Activated CD4-positive, alpha-beta T cell treated with anti-CD3 and anti-CD28 coated beads, Interleukin-10, Interleukin-2, amounts not matched to agents 100 ng/mL and 50 ng/mL, durations not matched to agents 16 hours and 8 hours (primary cell): ENCODE results near the gene UBAC2.

ENCODE experiments used
- DNase-seq: peaks from one replicate; pipeline ENCODE4 v3.0.0-alpha.2; 2020

The UBAC2 gene

GRCh38 chr13:99342723-99343315 lies 142.2 kb downstream of the UBAC2 start:
- DNase-seq = no peak

GRCh38 chr13:99344610-99345208 lies 144.1 kb downstream of the UBAC2 start:
- no peak for DNase-seq

GRCh38 chr13:99345345-99345744 lies 144.7 kb downstream of the UBAC2 start:
- no peak for DNase-seq

- DNase-seq = no peak
Measured at GRCh38 chr13:99346335-99347042, 145.8 kb downstream of the UBAC2 start.

- no peak for DNase-seq
Measured at GRCh38 chr13:99347335-99347878, 146.8 kb downstream of the UBAC2 start.

GRCh38 chr13:99347911-99348451 lies 147.3 kb downstream of the UBAC2 start:
- peak; percentile 85 for DNase-seq

GRCh38 chr13:99350191-99350590 lies 149.5 kb downstream of the UBAC2 start:
- no peak for DNase-seq

GRCh38 chr13:99351772-99352171 lies 151.1 kb downstream of the UBAC2 start:
- peak; percentile 75 for DNase-seq

- DNase-seq = peak; percentile 83
Measured at GRCh38 chr13:99352351-99353245, 151.9 kb downstream of the UBAC2 start.

- peak; percentile 62 for DNase-seq
Measured at GRCh38 chr13:99353246-99353600, 152.6 kb downstream of the UBAC2 start.

- DNase-seq = peak; percentile 69
Measured at GRCh38 chr13:99353836-99354235, 153.2 kb downstream of the UBAC2 start.

GRCh38 chr13:99354371-99354951 lies 153.8 kb downstream of the UBAC2 start:
- peak; percentile 82 for DNase-seq

GRCh38 chr13:99355267-99356011 lies 154.8 kb downstream of the UBAC2 start:
- peak; percentile 35 for DNase-seq

- DNase-seq = no peak
Measured at GRCh38 chr13:99356012-99356261, 155.3 kb downstream of the UBAC2 start.

GRCh38 chr13:99356262-99357091 lies 155.8 kb downstream of the UBAC2 start:
- DNase-seq = peak; percentile 90

GRCh38 chr13:99357131-99357596 lies 156.5 kb downstream of the UBAC2 start:
- DNase-seq = peak; percentile 94

- no peak for DNase-seq
Measured at GRCh38 chr13:99357941-99358340, 157.3 kb downstream of the UBAC2 start.

- no peak for DNase-seq
Measured at GRCh38 chr13:99359528-99359927, 158.9 kb downstream of the UBAC2 start.

- no peak for DNase-seq
Measured at GRCh38 chr13:99360696-99361095, 160.0 kb downstream of the UBAC2 start.

GRCh38 chr13:99361197-99361596 lies 160.5 kb downstream of the UBAC2 start:
- DNase-seq = peak; percentile 21

GRCh38 chr13:99362362-99362761 lies 161.7 kb downstream of the UBAC2 start:
- DNase-seq = no peak
